Endothelial cell (in vitro differentiated cells): Measurements from ENCODE around the gene HTRA1. TPM values are rescaled to one million over a fixed set of nuclear protein-coding genes. Genes with fewer than 3 reads are reported as not detected.

Source experiments
- DNase-seq: peaks from one replicate; pipeline ENCODE4 v3.0.0; 2021; ENCODE audit warnings: low spot score
- H3K27ac Mint-ChIP-seq: one replicate; pipeline ENCODE4 v1.8.0; 2021; ENCODE audit warnings: mixed read lengths, inconsistent platforms; ENCODE audit not compliant: unreplicated experiment
- H3K27me3 Mint-ChIP-seq: one replicate; pipeline ENCODE4 v1.8.0; 2021; ENCODE audit warnings: mild to moderate bottlenecking, moderate library complexity, mixed read lengths, inconsistent platforms; ENCODE audit not compliant: unreplicated experiment
- H3K36me3 Mint-ChIP-seq: one replicate; pipeline ENCODE4 v1.8.0; 2021; ENCODE audit warnings: mild to moderate bottlenecking, low read depth, mixed read lengths, inconsistent platforms; ENCODE audit not compliant: unreplicated experiment
- H3K4me1 Mint-ChIP-seq: one replicate; pipeline ENCODE4 v1.8.0; 2021; ENCODE audit warnings: mild to moderate bottlenecking, mixed read lengths, inconsistent platforms; ENCODE audit not compliant: unreplicated experiment
- H3K4me3 Mint-ChIP-seq: one replicate; pipeline ENCODE4 v1.8.0; 2021; ENCODE audit warnings: mild to moderate bottlenecking, mixed read lengths, inconsistent platforms; ENCODE audit not compliant: unreplicated experiment
- H3K9me3 Mint-ChIP-seq: one replicate; pipeline ENCODE4 v1.8.0; 2021; ENCODE audit warnings: mixed read lengths, inconsistent platforms; ENCODE audit not compliant: unreplicated experiment
- CTCF ChIP-seq: fragments of 200-600 bp; sonication (generic); IDR thresholded peaks from one replicate; pipeline ENCODE4 v1.5.0; 2021; ENCODE audit warnings: antibody characterized with exemption; ENCODE audit not compliant: unreplicated experiment
- total RNA-seq: library from RNA; stranded (reverse); fragmentation: NEBNext Ultra II Directional; extraction: Animal tissue kit (Norgen Biotek cat#: 25700); gene quantifications from one replicate; pipeline ENCODE4 v1.2.1, GENCODE V29; 2021; ENCODE audit not compliant: unreplicated experiment

The HTRA1 gene
- total RNA-seq, 1 donor from 2014 or later, result 72.3 TPM

DNA sequence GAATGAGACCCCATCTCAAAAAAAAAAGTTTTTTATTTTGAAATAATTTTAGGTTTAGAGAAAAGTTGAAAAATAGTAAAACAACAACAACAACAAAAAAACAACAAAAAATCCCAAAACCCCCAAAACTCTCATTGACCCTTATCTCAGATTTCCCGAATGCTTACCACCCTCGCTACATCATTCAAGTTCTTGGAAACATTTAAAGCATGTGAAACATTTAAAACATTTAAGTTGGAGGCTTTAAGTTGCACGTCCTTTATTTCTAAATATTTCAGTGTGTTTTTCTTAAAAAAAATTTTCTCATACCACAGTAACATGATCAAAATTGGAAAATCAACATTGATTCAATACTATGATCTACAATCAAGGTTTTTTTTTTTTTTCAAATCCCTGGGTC, 7.3 kb upstream of the HTRA1 start:
- no peak for TF ChIP-seq CTCF
- H3K4me1 Mint-ChIP-seq, result peaks cover 34% of the 10 kb centered on the region
- no peak overlapping the region for H3K27ac Mint-ChIP-seq
- H3K9me3 Mint-ChIP-seq, result no peaks in the 10 kb centered on the region
- no peak for DNase-seq
- no peak overlapping the region for H3K4me3 Mint-ChIP-seq
- H3K27me3 Mint-ChIP-seq, result peaks cover 2% of the 10 kb centered on the region
- no peaks in the 10 kb centered on the region for H3K36me3 Mint-ChIP-seq

- Mint-ChIP-seq H3K9me3 (no peaks in the 10 kb centered on the region), H3K27me3 (peaks cover 2% of the 10 kb centered on the region), H3K27ac (no peak within 1 kb of the TSS), H3K36me3 (no peaks in the 10 kb centered on the region), H3K4me3 (no peak within 1 kb of the TSS), H3K4me1 (peaks cover 28% of the 10 kb centered on the region)
- no peak for DNase-seq
- no peak for TF ChIP-seq CTCF
Observed at GRCh38 chr10:122454603-122455080, 6.7 kb upstream of the HTRA1 start, which contains the start of gene ARMS2. ARMS2 (plus strand) TSS chr10:122454653; CDS start chr10:122454728, 75 bp downstream.

GRCh38 chr10:122455376-122456079, 5.8 kb upstream of the HTRA1 start:
- no peak for TF ChIP-seq CTCF
- DNase-seq, result no peak
- Mint-ChIP-seq H3K9me3 (no peaks in the 10 kb centered on the region), H3K4me3 (no peak overlapping the region), H3K36me3 (no peaks in the 10 kb centered on the region), H3K27ac (no peak overlapping the region), H3K4me1 (peaks cover 19% of the 10 kb centered on the region), H3K27me3 (peaks cover 3% of the 10 kb centered on the region)

DNA sequence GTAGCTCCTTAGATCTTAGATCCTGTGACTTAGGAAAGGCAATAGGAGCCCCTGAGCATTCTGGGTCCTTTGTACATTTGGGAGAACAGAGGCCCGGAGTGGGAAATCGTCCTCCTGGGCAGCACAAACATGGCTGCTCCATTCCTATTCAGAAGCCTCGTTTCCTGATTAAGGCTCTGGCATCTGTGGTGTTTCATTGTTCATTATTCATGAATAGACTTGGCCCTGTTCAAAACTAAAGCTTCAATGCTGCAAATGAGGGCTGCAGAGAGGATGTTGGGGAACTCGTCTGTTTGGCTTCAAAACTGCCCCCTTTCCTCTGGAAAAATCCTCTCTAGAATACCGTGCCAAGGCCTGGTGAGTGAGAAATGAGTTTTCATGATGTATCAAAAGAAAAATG, 3.4 kb upstream of the HTRA1 start:
- DNase-seq, result no peak
- H3K4me3 Mint-ChIP-seq, result no peak overlapping the region

More for the DNA sequence above, 3.4 kb upstream of the HTRA1 start:
- Mint-ChIP-seq H3K4me1 (peaks cover 18% of the 10 kb centered on the region), H3K36me3 (no peaks in the 10 kb centered on the region), H3K27ac (no peak overlapping the region), H3K27me3 (peaks cover 6% of the 10 kb centered on the region), H3K9me3 (no peaks in the 10 kb centered on the region)
- no peak for TF ChIP-seq CTCF
